Calu3 (cell line): ENCODE results near the gene KDF1. TPM values are rescaled to one million over a fixed set of nuclear protein-coding genes. Genes with fewer than 3 reads are reported as not detected.

Experiments used
- BruUV-seq: library from RNA; stranded (reverse); fragments of 400-500 nt; replicated peaks from 2 replicates; lab custom pipeline; 2021; lab: Mats Ljungman, UMichigan
- CTCF ChIA-PET: fragments of 300-600 bp; sonication (Branson Sonifier 250); formaldehyde crosslinking; loops from one replicate; lab custom pipeline; 2022; ENCODE audit warnings: antibody characterized with exemption; lab: Charles Lee
- DNase-seq: peaks from one replicate; pipeline ENCODE4 v3.0.0; 2022
- H3K27ac Mint-ChIP-seq: one replicate; pipeline ENCODE4 v1.8.0; 2022; ENCODE audit warnings: mixed read lengths; ENCODE audit not compliant: unreplicated experiment
- H3K27me3 Mint-ChIP-seq: one replicate; pipeline ENCODE4 v1.8.0; 2022; ENCODE audit warnings: mixed read lengths; ENCODE audit not compliant: unreplicated experiment
- H3K36me3 Mint-ChIP-seq: one replicate; pipeline ENCODE4 v1.8.0; 2022; ENCODE audit warnings: mild to moderate bottlenecking, moderate library complexity, mixed read lengths; ENCODE audit not compliant: insufficient read depth, unreplicated experiment
- H3K4me1 Mint-ChIP-seq: one replicate; pipeline ENCODE4 v1.8.0; 2022; ENCODE audit warnings: mild to moderate bottlenecking, low read depth, mixed read lengths; ENCODE audit not compliant: unreplicated experiment
- H3K4me3 Mint-ChIP-seq: one replicate; pipeline ENCODE4 v1.8.0; 2022; ENCODE audit warnings: mild to moderate bottlenecking, low read depth, moderate library complexity, mixed read lengths; ENCODE audit not compliant: unreplicated experiment
- H3K9me3 Mint-ChIP-seq: one replicate; pipeline ENCODE4 v1.8.0; 2022; ENCODE audit warnings: low read depth, mixed read lengths; ENCODE audit not compliant: unreplicated experiment
- CTCF ChIP-seq: fragments of 200-600 bp; IDR thresholded peaks from one replicate; pipeline ENCODE4 v1.8.0; 2022; ENCODE audit warnings: antibody characterized with exemption; ENCODE audit not compliant: unreplicated experiment
- intact Hi-C: fragments of 100-400 bp; cut with micrococcal nuclease; formaldehyde crosslinking; loops from one replicate; pipeline ENCODE4 v1.10.0; 2022; ENCODE audit not compliant: unreplicated experiment
- total RNA-seq: library from RNA; stranded (reverse); gene quantifications from 2 replicates; pipeline ENCODE4 v1.2.3, GENCODE V29; 2022

KDF1 gene
- total RNA-seq, 1 experiment from 2014 or later, result 18.9 TPM

- H3K27me3 Mint-ChIP-seq, result no peaks in the 10 kb centered on the region
- intact Hi-C loops, result no loop called here
- peaks cover 41% of the 10 kb centered on the region for H3K36me3 Mint-ChIP-seq
- CTCF ChIA-PET, result no interaction called here
- BruUV-seq, result no TSS peak
- no peak for DNase-seq
- no peaks in the 10 kb centered on the region for H3K9me3 Mint-ChIP-seq
- no peaks in the 10 kb centered on the region for H3K4me1 Mint-ChIP-seq
- H3K4me3 Mint-ChIP-seq, result no peak overlapping the region
- H3K27ac Mint-ChIP-seq, result no peak overlapping the region
- TF ChIP-seq CTCF, result no peak
Observed at GRCh38 chr1:26936823-26937222, 23.4 kb downstream of the KDF1 start.

- Mint-ChIP-seq H3K27ac (no peak overlapping the region), H3K4me1 (no peaks in the 10 kb centered on the region), H3K27me3 (no peaks in the 10 kb centered on the region), H3K4me3 (no peak overlapping the region), H3K36me3 (peaks cover 30% of the 10 kb centered on the region), H3K9me3 (no peaks in the 10 kb centered on the region)
- CTCF ChIA-PET, result no interaction called here
- no TSS peak for BruUV-seq
- no peak for DNase-seq
- no peak for TF ChIP-seq CTCF
- intact Hi-C loops, result no loop called here
Observed at GRCh38 chr1:26932531-26932930, 27.7 kb downstream of the KDF1 start.

GRCh38 chr1:26923711-26924110 lies 36.6 kb downstream of the KDF1 start:
- TF ChIP-seq CTCF, result no peak
- peak overlapping the region; percentile 100 for H3K4me3 Mint-ChIP-seq
- H3K4me1 Mint-ChIP-seq, result peaks cover 8% of the 10 kb centered on the region
- DNase-seq, result no peak
- H3K9me3 Mint-ChIP-seq, result no peaks in the 10 kb centered on the region
- H3K27me3 Mint-ChIP-seq, result no peaks in the 10 kb centered on the region
- intact Hi-C loops, result no loop called here
- H3K27ac Mint-ChIP-seq, result no peak overlapping the region
- no TSS peak for BruUV-seq
- peaks cover 49% of the 10 kb centered on the region for H3K36me3 Mint-ChIP-seq
- CTCF ChIA-PET, result no interaction called here

GRCh38 chr1:26922901-26923300 lies 37.4 kb downstream of the KDF1 start:
- no TSS peak for BruUV-seq
- DNase-seq, result no peak
- intact Hi-C loops, result no loop called here
- Mint-ChIP-seq H3K27me3 (no peaks in the 10 kb centered on the region), H3K27ac (peak overlapping the region; percentile 95), H3K4me1 (peaks cover 8% of the 10 kb centered on the region), H3K4me3 (peak overlapping the region; percentile 100), H3K36me3 (peaks cover 49% of the 10 kb centered on the region), H3K9me3 (no peaks in the 10 kb centered on the region)
- TF ChIP-seq CTCF, result no peak
- CTCF ChIA-PET, result no interaction called here
